T-helper 22 cell (primary cell): ENCODE data around the gene PLCL2.
"Not testable (repeated sequence)": the region's sequence is repeated elsewhere in the genome, so short reads cannot be mapped to it uniquely, and the experiment has no call there.

Experiments
- DNase-seq: peaks from one replicate; pipeline ENCODE4 v3.0.0-alpha.2; 2020; ENCODE audit warnings: low read depth

PLCL2 gene

GRCh38 chr3:17075907-17076306 lies 191.2 kb downstream of the PLCL2 start:
- no peak for DNase-seq

- DNase-seq: no peak
Observed at GRCh38 chr3:17076940-17077605, 192.3 kb downstream of the PLCL2 start.

GRCh38 chr3:17077606-17078005 lies 192.9 kb downstream of the PLCL2 start:
- no peak for DNase-seq

GRCh38 chr3:17078926-17079465 lies 194.2 kb downstream of the PLCL2 start:
- no peak for DNase-seq

- DNase-seq: no peak
Observed at GRCh38 chr3:17079933-17080332, 195.2 kb downstream of the PLCL2 start.

GRCh38 chr3:17081520-17081919 lies 196.8 kb downstream of the PLCL2 start:
- no peak for DNase-seq

GRCh38 chr3:17087509-17087908 lies 202.8 kb downstream of the PLCL2 start:
- DNase-seq: no peak

- no peak for DNase-seq
Observed at GRCh38 chr3:17088017-17088416, 203.3 kb downstream of the PLCL2 start.

- no peak for DNase-seq
Observed at GRCh38 chr3:17088602-17089313, 204.0 kb downstream of the PLCL2 start.

- DNase-seq: no peak
Observed at GRCh38 chr3:17089314-17089700, 204.6 kb downstream of the PLCL2 start.

- DNase-seq: no peak
Observed at GRCh38 chr3:17090280-17090983, 205.7 kb downstream of the PLCL2 start.

- no peak for DNase-seq
Observed at GRCh38 chr3:17091910-17092582, 207.3 kb downstream of the PLCL2 start.

GRCh38 chr3:17092583-17092933 lies 207.8 kb downstream of the PLCL2 start:
- DNase-seq: no peak

GRCh38 chr3:17094551-17094950 lies 209.8 kb downstream of the PLCL2 start:
- no peak for DNase-seq

- DNase-seq: no peak
Observed at GRCh38 chr3:17103579-17103978, 218.8 kb downstream of the PLCL2 start.

GRCh38 chr3:17106801-17107200 lies 222.0 kb downstream of the PLCL2 start:
- not testable (repeated sequence) for DNase-seq

- DNase-seq: no peak
Observed at GRCh38 chr3:17110660-17111396, 226.1 kb downstream of the PLCL2 start.

GRCh38 chr3:17111586-17111985 lies 226.8 kb downstream of the PLCL2 start:
- DNase-seq: no peak

GRCh38 chr3:17115186-17115585 lies 230.4 kb downstream of the PLCL2 start:
- DNase-seq: no peak

- DNase-seq: no peak
Observed at GRCh38 chr3:17116007-17116600, 231.3 kb downstream of the PLCL2 start.

- no peak for DNase-seq
Observed at GRCh38 chr3:17118771-17119170, 234.0 kb downstream of the PLCL2 start.
